C4-2B (cell line): ENCODE data around the gene NKPD1.

Source experiments
- H3K27ac ChIP-seq: fragments of 450-650 bp; 2 replicates; pipeline ENCODE4 v1.5.1; 2017
- ZFX ChIP-seq: fragments of 450-650 bp; IDR thresholded peaks from 2 replicates; pipeline ENCODE4 v1.6.1; 2017
- TF ChIP-seq, protein P1 (sequence below): fragments of 450-650 bp; conservative IDR thresholded peaks from 2 replicates; pipeline ENCODE4 v1.5.1; 2017; ENCODE audit warnings: mild to moderate bottlenecking

NKPD1 gene

DNA sequence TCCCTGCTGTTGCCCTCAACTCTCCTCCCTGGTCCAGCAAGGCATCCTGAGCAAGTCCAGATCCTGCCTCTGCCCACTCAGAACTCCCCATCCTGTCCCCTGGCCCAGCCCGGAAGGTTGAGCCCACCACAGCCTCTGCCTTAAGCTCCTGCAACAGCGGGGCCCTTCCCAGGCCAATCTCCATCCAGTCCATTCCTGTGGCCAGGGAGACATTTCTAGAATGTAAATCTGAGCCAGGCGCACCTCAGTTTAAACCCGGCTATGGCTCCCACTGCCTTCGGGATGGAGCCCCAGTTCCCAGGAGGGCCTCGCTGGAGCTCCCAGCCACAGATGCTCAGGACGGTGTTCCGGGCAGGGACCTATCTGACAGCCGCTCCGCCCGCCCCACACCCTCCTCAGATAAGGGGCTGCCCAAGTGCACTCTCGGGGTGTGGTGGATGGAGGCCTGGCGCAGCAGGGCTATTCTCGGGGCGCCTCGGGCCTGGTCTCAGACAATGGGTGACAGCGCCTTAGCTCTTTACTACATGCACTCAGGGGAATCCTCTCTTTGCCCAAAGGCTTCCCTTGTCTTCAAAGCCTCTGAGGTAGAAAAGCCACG is 11.9 kb upstream of the NKPD1 start:
- no peak overlapping the region for H3K27ac ChIP-seq
- no peak for TF ChIP-seq ZFX

DNA sequence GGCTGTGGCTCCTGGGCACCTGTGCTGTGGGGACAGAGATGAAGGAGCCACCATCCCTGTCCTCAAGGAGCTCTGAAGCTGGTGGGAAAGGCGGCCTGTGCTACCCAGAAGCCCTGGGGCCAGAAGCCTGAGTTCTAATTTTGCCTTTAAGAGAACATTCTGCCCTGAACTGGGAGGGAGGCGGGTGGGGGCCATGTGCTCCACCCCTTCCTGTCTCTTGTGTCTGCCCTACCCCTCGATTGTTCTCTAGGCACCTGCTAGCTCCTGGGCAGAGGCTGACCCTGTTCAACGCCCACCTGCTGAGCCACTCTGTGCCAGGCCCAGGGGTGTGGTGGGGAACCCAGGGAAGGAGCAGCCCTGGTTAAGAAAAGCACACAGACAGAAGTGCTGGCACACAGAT is 11.4 kb upstream of the NKPD1 start:
- H3K27ac ChIP-seq: no peak overlapping the region
- TF ChIP-seq, protein P1, sequence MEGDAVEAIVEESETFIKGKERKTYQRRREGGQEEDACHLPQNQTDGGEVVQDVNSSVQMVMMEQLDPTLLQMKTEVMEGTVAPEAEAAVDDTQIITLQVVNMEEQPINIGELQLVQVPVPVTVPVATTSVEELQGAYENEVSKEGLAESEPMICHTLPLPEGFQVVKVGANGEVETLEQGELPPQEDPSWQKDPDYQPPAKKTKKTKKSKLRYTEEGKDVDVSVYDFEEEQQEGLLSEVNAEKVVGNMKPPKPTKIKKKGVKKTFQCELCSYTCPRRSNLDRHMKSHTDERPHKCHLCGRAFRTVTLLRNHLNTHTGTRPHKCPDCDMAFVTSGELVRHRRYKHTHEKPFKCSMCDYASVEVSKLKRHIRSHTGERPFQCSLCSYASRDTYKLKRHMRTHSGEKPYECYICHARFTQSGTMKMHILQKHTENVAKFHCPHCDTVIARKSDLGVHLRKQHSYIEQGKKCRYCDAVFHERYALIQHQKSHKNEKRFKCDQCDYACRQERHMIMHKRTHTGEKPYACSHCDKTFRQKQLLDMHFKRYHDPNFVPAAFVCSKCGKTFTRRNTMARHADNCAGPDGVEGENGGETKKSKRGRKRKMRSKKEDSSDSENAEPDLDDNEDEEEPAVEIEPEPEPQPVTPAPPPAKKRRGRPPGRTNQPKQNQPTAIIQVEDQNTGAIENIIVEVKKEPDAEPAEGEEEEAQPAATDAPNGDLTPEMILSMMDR: no peak
- TF ChIP-seq ZFX: no peak

DNA sequence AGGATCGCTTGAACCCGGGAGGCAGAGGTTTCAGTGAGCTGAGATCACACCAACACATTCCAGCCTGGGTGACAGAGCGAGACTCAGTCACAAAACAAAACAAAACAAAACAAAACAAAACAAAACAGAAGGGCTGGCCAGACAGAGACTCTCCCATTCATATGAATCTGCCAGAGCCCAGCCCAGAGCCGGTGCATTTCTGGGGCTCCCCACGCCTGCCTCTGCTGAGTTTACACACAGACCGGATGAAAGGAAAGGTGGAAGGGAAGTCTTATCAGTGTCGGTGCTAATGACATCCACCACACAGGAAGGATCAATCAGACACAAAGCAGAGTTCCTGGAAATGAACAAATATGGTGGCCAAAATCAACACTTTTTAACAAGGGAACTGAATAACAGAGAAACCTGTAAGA is 10.4 kb upstream of the NKPD1 start:
- no peak overlapping the region for H3K27ac ChIP-seq

DNA sequence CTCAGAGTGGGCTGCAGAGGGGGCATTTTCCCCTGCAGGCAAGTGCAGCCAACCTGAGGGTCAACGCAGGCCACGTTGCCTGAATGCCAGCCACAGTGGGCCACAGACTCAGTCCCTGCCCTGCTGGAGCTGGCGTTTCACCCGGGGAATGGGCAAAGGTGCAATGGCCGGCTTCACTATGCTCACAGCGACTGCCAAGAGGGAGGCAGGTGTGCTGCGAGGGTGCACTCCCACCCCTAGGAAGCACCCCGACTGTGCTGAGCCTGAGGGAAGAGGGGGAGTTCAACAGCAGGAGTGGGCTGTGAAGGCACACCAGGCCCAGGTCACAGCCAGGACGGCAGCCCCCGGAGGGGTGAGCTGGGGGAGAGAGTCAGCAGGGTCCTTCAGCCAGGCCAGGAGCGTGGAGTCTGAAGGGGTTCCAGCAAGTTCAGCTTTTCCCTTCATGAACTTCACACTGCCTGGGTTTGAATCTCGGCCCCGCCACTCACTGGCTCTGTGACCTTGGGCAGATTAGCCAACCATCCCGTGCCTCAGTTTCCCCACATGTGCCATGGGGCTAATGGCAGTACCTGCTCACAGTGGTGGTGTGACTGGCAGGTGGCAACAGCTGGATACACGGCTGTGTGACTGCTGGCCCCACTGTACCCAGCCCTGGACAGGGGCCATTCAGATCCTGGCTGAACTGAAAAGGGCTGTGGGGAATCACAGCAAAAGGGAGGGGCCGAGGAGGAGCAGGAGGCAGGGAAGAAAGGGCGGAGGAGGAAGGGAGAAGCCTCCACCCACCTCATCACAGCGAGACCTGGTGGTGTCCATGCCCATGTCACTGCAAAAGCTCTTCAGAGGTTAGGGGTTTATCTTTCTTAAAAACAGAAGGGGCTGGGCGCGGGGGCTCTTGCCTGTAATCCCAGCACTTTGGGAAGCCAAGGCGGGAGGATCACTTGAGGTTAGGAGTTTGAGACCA is 9.6 kb upstream of the NKPD1 start:
- no peak for TF ChIP-seq ZFX
- TF ChIP-seq, protein P1: no peak
- H3K27ac ChIP-seq: no peak overlapping the region

More for the DNA sequence above, 10.4 kb upstream of the NKPD1 start:
- no peak for TF ChIP-seq ZFX
- TF ChIP-seq, protein P1: no peak

DNA sequence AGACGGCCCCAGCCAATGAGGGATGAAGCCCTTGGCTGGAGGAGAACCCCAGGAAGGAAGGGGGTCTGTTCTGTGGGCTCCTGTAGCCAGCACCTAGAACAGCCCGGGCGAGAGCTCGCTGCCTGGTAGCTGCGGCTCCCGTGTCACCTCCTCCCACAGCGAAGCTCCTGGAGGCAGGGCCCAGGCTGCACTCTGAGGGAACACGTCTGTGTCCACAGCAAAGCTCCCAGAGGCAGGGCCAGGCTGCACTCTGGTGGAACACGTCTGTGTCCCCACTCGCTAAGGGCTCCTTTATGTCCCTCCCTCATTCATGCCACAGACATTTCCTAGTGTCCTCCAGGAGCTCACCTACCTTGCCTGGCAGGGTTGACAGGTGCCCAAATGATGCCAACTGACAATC is 8.8 kb upstream of the NKPD1 start:
- no peak for TF ChIP-seq ZFX
- TF ChIP-seq, protein P1: no peak
- no peak overlapping the region for H3K27ac ChIP-seq

DNA sequence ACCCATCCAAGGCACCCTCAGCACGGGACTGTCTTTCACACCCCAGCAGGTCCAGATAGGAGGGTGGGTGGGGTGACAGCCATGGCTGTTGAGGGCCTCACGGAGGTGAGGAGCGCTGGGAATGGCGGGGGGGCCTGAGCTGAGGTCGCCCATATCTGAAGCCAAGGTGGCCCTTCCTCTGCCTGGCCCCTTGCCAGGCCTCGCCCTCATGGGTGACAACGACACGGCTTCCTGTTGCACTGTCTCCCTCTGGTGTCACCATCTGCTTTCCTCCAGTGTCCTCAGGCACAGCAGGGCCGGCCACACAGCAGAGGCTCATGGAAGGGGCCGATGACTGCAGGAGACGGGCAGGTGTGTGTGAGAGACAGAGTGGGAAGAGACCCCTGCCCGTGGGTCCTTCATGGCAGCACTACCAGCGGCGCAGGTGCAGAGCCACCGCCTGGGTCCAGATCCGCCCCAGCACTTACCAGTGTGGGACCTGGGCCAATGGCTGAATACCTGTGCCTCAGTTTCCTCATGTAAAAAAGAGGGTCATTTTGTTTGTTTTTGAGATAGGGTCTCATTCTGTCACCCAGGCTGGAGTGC is 8.1 kb upstream of the NKPD1 start:
- no peak overlapping the region for H3K27ac ChIP-seq
- no peak for TF ChIP-seq ZFX

DNA sequence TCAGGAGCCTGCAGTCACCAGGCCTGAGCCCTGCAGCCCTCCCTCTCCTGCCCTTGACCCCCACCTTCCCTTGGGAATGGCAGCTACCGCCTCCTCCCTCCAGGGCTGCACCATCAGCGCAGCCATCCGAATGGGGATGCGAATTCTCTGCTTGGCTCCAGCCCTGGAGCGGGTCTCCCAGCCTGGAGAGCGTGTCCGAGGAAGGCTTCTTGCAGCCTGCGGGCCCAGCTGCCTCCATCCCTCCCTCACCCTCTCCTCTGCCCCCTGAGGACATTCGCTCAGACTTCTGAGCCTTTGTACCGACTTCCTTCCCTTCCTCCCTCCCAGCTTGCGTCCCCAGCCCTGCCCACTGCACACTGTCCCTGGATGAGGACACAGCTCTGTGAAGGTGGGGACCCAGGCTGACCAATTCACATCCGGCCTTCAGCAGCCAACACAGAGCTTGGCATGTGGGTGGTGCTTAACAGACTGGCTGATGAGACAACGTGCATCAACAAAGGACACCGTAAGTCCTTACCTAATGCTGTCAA is 6.0 kb upstream of the NKPD1 start:
- H3K27ac ChIP-seq: no peak overlapping the region
- TF ChIP-seq, protein P1: no peak
- no peak for TF ChIP-seq ZFX

DNA sequence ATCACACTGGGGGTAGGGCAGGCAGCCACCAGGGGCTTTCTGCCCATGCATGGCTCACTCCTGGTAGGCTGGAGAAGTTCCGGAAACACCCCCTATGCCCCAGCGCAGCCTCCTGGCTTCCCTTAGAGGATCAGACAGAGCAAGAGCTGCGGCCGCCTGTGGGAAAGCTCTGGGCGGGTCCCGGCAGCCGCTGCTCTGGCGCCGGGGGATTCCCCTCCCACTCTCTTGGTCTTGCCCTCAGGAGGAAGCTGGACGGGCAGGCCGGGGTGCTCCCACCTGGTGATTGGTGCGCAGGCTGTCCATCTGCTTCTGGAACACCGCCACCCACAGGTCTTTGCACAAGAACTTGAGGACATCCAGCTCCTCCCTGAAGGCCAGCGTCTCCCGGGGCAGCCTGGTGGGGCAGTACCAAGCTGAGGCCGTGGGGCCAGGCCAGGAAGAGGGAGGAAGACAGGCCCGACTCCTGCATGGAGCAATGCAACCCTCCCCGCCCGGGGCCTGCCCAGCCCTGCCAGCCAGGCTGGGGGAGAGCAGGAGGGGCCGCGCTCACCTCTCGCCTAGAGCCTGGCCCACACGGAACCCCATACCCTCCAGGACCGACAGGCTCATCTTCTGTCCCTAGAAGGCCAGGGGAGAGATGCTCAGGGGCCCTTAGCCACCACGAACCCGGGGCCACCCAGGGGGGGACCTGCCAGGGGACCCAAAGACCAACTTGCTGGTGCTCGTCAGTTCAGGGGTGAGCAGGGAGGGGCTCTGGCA is 4.0 kb upstream of the NKPD1 start:
- TF ChIP-seq ZFX: no peak
- TF ChIP-seq, protein P1: no peak

More for the DNA sequence above, 4.0 kb upstream of the NKPD1 start:
- no peak overlapping the region for H3K27ac ChIP-seq
